Cerebellar nuclear complex (tissue), 1 donor: ENCODE data around the gene JAK1.
"Not testable (repeated sequence)": the region's sequence is repeated elsewhere in the genome, so short reads cannot be mapped to it uniquely, and the experiment has no call there.

ENCODE experiments used
- DNase-seq, 2 experiments: peaks; one replicate each; lab custom pipeline; 2025; lab: John Stamatoyannopoulos, UW

Gene JAK1

GRCh38 chr1:64839261-64839660 lies 127.1 kb downstream of the JAK1 start:
- DNase-seq: no peak

- no peak for DNase-seq
Measured at GRCh38 chr1:64838486-64838885, 127.9 kb downstream of the JAK1 start.

GRCh38 chr1:64836802-64837201 lies 129.5 kb downstream of the JAK1 start:
- no peak for DNase-seq

- DNase-seq: no peak
Measured at GRCh38 chr1:64834734-64835133, 131.6 kb downstream of the JAK1 start.

DNA sequence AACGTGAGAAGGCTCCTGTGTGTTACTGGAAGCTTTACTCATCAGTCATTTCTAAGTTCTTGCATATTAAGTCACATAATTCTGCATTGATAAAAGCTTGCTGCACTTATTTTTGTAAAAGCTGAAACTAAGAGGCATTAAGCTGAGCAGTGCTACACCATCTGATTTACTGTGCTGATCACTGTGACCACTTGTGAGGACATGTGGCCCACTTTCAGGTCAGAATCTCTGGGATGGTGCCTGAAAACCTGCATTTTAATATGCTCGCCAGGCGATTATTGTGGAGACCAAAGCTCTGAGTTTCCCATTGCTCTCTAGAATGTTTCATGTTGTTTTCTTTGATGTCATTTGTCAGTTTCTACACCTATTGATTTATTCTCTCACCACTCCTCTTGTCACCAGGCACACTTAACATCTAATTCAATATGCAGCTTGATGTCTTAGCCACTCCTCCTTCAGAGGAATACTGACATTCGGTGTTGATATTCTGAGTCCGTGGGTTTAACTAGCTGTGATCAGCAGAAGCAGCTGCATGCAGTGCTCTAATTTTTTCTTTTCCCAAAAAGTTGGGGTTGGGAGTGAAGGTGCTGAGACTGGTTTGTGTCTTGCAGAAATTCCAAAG lies 136.2 kb downstream of the JAK1 start:
- DNase-seq: no peak

DNA sequence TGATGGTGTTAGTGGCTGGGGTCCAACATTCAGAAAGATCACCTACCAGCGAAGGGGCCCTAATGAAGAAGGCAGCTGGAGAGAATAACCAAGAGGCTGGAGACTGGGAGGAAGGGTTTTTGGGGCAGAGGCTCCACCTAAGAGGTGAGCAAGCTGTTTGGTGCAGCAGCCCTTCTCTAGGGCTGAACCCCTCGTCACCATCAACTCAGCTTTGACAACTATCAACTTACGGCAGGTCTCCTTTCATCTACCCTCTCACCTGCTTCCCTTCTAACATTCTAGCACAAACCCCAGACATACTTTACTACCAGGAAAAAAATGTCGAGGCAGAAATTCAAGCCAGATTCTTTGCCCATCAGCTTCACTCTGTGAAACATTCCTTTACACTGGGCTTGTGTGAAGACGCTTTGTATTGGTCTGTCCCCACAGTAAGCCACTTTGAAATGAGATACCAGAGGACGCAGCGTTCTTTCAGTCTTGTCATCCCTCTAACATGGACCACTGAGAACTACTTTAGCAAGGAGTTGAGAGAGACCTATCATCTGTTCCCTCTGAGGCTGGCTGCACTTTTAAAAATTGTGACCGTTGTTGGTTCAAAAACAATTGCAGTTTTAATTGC lies 136.8 kb downstream of the JAK1 start:
- DNase-seq: no peak

DNA sequence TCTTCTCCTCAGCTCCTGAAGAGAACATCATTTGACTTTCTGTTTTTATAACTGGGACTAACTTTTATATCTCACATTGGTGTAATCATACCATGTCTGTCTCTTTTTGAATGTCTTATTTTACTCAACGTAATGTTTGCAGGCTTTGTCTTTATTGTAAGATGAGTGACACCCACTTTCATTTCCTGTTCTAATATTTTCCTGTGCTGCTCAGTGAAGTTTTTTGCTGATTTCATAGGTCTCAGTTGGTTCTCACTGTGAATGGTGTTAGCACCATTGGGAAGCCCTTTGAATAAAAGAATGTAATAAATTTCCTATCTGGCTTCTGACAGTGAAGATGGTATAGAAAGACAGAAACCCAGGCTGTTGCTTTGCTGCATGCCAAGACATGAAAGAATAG lies 137.5 kb downstream of the JAK1 start:
- no peak for DNase-seq

DNA sequence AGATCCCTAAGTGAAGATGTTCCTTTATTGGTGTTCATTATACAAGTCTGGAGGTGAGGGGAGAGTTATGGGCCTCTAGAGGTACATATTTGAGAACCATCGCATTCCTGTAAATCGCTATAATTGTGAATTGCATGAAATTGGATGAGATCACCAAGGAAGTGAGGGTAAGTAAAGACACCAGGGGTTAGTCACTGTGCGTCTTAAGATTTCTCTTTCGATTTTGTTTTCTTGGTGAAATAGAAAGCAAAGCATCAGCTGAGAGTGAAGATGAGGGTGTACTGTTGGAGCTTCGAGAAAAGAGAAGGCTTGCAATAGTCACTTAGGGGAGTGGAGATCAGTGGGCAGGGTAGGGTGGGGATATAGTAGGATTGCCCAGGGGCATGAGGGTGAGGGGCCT lies 139.4 kb downstream of the JAK1 start:
- DNase-seq: no peak

GRCh38 chr1:64823691-64824476 lies 142.5 kb downstream of the JAK1 start:
- DNase-seq: peak; percentile 48 to 89

DNA sequence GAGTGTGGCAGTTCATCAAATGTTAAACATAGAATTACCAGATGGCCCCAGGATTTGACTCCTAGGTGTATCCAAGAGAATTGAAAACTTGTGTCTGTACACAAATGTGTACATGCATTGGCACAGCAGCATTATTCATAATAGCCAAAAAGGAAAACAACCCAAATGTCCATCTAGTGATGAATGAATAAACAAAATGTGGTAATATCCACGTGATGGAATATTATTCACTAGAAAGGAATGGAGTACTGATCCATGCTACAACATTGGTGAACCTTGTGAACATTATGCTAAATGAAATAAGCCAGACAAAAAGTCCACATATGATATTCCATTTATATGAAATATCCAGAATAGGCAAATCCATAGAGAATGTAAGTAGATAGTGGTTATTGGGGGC lies 143.7 kb downstream of the JAK1 start:
- DNase-seq: no peak

DNA sequence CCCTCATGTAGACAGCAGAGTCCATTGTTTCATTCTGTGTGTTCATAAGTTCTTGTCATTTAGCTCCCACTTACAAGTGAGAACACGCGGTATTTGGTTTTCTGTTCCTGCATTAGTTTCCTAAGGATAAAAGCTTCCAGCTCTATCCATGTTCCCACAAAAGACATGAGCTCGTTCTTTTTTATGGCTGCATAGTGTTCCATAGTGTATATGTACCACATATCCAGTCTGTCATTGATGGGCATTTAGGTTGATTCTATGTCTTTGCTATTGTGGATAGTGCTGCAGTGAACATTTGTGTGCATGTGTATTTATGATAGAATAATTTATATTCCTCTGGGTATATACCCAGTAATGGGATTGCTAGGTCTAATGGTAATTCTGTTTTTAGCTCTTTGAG lies 145.8 kb downstream of the JAK1 start:
- DNase-seq: not testable (repeated sequence)

DNA sequence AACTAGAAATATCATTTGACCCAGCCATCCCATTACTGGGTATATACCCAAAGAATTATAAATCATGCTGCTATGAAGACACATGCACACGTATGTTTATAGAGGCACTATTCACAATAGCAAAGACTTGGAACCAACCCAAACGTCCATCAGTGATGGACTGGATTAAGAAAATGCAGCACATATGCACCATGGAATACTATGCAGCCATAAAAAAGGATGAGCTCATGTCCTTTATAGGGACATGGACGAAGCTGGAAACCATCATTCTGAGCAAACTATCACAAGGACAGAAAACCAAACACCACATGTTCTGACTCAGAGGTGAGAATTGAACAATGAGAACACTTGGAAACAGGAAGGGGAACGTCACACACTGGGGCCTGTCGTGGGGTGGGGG lies 149.0 kb downstream of the JAK1 start:
- DNase-seq: not testable (repeated sequence)

GRCh38 chr1:64814427-64814826 lies 151.9 kb downstream of the JAK1 start:
- DNase-seq: no peak

- DNase-seq: no peak
Measured at GRCh38 chr1:64811131-64811530, 155.2 kb downstream of the JAK1 start.

DNA sequence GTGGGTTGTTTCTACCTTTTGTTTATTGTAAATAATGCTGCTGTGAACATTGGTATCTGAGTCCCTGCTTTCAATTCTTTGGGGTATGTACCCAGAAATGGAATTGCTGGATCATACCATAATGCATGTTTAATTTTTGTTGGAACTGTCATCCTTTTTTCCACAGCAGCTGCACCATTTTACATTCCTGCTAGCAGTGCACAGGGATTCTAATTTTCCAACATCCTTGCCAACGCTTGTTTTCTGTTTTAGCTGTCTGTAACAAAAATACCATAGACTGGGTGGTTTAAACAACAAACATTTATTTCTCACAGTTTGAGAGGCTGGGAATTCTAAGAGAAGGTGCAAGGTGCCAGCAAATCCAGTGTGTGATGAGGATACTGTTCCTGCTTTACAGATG lies 156.3 kb downstream of the JAK1 start:
- no peak for DNase-seq

- DNase-seq: no peak
Measured at GRCh38 chr1:64809309-64809708, 157.0 kb downstream of the JAK1 start.

DNA sequence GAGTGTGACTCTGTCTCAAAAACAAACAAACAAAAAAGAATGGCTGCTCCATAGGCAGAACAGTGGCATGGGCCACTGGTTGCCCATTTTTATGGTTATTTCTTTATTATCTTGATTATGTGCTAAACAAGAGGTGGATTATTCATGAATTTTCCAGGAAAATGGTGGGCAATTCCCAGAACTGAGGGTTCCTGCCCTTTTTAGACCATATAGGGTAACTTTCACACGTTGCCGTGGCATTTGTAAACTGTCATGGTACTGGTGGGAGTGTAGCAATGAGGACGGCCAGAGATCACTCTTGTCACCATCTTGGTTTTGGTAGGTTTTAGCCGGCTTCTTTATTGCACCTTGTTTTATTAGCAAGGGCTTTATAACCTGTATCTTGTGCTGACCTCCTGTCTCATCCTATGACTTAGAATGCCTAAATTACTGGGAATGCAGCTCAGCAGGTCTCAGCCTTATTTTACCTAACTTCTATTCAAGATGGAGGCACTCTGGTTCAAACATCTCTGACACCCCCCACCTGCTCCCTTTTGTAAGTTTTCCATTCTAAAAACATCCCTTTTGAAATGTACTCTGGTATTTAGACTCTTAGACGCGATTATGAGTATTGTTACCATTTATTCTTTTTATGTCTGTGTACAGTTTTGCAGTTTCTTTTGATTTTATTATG lies 164.4 kb downstream of the JAK1 start:
- no peak for DNase-seq

- DNase-seq: no peak
Measured at GRCh38 chr1:64798872-64799271, 167.5 kb downstream of the JAK1 start.

GRCh38 chr1:64790832-64791487 lies 175.4 kb downstream of the JAK1 start:
- no peak for DNase-seq
